WTC11 (cell line): ENCODE results near the gene ABL1.

Source experiments
- CREM ChIP-seq: sonication (generic); formaldehyde crosslinking; IDR thresholded peaks from 2 replicates; pipeline ENCODE4 v1.8.1; 2022; ENCODE audit warnings: mild to moderate bottlenecking, missing genetic modification reagents, moderate library complexity
- NFATC4 ChIP-seq: fragments of 250-450 bp; sonication (Bioruptor Pico); IDR thresholded peaks from 2 replicates; pipeline ENCODE4 v1.9.0; 2021; ENCODE audit warnings: mild to moderate bottlenecking
- ZNF317 ChIP-seq: sonication (generic); formaldehyde crosslinking; IDR thresholded peaks from 2 replicates; pipeline ENCODE4 v1.8.1; 2023; ENCODE audit warnings: low read depth, mild to moderate bottlenecking, moderate library complexity, missing genetic modification reagents, borderline replicate concordance
- TF ChIP-seq, protein P1 (sequence below): fragments of 200-600 bp; IDR thresholded peaks from 2 replicates; pipeline ENCODE4 v1.8.0; 2022; ENCODE audit warnings: antibody characterized with exemption
- TF ChIP-seq, protein P2 (sequence below): sonication (generic); formaldehyde crosslinking; IDR thresholded peaks from 2 replicates; pipeline ENCODE4 v1.8.1; 2023; ENCODE audit warnings: mild to moderate bottlenecking, missing genetic modification reagents
- TF ChIP-seq, protein P3 (sequence below): sonication (generic); formaldehyde crosslinking; IDR thresholded peaks from 2 replicates; pipeline ENCODE4 v1.8.1; 2023; ENCODE audit warnings: mild to moderate bottlenecking, missing genetic modification reagents, moderate library complexity
- TF ChIP-seq, protein P4 (sequence below): sonication (generic); formaldehyde crosslinking; IDR thresholded peaks from 2 replicates; pipeline ENCODE4 v1.8.1; 2022; ENCODE audit warnings: mild to moderate bottlenecking, missing genetic modification reagents, moderate library complexity, borderline replicate concordance

DNA sequence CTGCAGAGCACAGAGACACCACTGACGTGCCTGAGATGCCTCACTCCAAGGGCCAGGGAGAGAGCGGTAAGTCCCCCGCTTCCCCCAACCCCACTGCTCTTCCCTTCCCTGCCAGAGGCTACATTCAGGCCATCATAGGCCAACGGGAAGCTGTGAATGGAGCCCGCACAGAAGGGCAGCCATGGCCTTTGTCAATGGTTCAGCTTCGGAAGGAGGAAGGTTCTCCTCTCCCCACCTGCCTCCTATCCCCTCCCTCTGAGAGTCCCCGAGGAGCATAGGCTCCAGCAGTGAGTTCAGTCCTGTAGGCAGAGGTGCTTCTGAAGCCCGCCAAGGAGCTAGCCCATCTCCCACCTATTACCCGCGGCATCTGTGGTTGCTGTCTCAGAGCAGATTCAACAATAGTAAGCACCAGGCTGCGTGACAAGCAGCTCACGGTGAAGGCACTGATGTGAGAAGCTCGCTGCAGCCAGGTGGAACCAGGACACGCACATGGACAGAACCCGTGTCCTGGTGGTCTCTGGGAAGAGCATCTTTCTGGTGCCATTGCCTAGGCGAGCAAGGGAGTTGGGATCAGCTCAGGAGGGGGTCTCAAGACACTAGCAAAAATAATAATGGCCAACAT, 45.7 kb downstream of the ABL1 start:
- TF ChIP-seq, protein P1, sequence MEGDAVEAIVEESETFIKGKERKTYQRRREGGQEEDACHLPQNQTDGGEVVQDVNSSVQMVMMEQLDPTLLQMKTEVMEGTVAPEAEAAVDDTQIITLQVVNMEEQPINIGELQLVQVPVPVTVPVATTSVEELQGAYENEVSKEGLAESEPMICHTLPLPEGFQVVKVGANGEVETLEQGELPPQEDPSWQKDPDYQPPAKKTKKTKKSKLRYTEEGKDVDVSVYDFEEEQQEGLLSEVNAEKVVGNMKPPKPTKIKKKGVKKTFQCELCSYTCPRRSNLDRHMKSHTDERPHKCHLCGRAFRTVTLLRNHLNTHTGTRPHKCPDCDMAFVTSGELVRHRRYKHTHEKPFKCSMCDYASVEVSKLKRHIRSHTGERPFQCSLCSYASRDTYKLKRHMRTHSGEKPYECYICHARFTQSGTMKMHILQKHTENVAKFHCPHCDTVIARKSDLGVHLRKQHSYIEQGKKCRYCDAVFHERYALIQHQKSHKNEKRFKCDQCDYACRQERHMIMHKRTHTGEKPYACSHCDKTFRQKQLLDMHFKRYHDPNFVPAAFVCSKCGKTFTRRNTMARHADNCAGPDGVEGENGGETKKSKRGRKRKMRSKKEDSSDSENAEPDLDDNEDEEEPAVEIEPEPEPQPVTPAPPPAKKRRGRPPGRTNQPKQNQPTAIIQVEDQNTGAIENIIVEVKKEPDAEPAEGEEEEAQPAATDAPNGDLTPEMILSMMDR, result no peak
- no peak for TF ChIP-seq CREM (CRISPR knock-in tag)
- no peak for TF ChIP-seq NFATC4
- TF ChIP-seq, protein P2, sequence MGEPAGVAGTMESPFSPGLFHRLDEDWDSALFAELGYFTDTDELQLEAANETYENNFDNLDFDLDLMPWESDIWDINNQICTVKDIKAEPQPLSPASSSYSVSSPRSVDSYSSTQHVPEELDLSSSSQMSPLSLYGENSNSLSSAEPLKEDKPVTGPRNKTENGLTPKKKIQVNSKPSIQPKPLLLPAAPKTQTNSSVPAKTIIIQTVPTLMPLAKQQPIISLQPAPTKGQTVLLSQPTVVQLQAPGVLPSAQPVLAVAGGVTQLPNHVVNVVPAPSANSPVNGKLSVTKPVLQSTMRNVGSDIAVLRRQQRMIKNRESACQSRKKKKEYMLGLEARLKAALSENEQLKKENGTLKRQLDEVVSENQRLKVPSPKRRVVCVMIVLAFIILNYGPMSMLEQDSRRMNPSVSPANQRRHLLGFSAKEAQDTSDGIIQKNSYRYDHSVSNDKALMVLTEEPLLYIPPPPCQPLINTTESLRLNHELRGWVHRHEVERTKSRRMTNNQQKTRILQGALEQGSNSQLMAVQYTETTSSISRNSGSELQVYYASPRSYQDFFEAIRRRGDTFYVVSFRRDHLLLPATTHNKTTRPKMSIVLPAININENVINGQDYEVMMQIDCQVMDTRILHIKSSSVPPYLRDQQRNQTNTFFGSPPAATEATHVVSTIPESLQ (CRISPR knock-in tag), result no peak
- TF ChIP-seq, protein P3, sequence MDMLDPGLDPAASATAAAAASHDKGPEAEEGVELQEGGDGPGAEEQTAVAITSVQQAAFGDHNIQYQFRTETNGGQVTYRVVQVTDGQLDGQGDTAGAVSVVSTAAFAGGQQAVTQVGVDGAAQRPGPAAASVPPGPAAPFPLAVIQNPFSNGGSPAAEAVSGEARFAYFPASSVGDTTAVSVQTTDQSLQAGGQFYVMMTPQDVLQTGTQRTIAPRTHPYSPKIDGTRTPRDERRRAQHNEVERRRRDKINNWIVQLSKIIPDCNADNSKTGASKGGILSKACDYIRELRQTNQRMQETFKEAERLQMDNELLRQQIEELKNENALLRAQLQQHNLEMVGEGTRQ (CRISPR knock-in tag), result no peak
- no peak for TF ChIP-seq ZNF317 (CRISPR knock-in tag)
- TF ChIP-seq, protein P4, sequence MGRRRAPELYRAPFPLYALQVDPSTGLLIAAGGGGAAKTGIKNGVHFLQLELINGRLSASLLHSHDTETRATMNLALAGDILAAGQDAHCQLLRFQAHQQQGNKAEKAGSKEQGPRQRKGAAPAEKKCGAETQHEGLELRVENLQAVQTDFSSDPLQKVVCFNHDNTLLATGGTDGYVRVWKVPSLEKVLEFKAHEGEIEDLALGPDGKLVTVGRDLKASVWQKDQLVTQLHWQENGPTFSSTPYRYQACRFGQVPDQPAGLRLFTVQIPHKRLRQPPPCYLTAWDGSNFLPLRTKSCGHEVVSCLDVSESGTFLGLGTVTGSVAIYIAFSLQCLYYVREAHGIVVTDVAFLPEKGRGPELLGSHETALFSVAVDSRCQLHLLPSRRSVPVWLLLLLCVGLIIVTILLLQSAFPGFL (CRISPR knock-in tag), result no peak
